NCI-H2081 treated with DMSO at 0.1 percent for 48 hours (cell line): ENCODE results near the gene HSPB6.

Experiments used
- DNase-seq: peaks from one replicate; lab custom pipeline; 2025; lab: John Stamatoyannopoulos, UW

Gene HSPB6

DNA sequence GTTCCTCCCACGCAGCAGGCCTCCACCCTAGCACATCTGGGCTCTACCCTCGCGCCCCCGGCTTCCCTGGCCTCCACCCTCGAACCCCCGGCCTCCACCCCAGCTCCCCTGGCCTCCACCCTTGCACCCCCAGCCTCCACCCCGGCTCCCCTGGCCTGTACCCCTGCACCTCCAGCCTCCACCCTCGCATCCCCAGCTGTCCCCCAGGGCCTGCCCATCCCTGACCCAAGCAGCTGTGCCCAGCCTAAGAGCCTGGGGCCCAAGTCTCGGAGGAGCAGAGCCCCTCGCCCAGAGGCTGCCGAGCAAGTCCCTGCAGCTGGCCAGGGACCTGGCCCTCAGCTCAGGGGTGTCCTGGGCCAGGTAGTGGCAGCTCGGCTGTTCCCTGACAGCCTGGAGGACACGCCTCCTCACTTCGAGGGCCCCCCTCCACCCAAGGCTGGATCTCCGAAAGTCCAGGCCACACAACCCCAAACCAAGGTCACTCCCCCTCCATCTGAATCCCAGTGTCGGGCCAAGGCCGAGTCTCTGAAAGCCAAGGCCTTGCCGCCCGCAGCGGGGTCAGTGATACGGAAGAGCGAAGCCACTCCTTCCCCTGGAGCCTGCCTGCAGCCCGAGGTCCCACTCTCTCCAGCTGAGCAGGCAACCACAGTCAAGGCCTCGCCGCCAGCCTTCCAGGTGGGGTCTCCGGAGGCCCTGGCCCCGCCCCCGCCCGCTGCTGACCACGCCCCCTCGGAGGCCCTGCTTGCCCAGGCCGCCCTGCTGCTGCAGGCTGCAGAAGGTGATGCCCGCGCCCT is 10.7 kb upstream of the HSPB6 start:
- no peak for DNase-seq

DNA sequence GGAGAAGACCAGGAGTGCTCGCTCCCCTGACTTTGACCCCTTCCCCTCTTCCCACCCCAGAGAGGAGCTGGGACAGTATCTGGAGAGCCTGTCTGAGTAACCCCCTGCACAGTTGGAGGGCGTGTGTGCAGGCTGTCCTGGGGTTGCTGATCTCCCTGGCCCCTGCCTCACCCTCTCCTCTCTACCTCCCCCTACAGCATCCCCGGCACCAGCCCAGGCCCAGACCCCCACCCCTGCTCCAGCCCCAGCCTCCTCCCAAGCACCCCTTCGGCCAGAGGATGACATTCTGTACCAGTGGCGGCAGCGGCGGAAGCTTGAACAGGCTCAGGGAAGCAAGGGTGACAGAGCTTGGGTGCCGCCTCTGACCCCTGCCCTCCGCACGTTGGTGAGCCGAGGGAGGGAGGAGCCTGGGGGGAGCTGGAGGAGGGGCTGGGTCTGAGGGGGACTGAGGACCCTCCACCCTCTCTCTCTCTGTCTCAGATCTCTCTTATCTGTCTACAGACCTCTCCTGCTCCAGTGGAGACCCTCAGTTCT is 9.8 kb upstream of the HSPB6 start:
- DNase-seq: no peak

DNA sequence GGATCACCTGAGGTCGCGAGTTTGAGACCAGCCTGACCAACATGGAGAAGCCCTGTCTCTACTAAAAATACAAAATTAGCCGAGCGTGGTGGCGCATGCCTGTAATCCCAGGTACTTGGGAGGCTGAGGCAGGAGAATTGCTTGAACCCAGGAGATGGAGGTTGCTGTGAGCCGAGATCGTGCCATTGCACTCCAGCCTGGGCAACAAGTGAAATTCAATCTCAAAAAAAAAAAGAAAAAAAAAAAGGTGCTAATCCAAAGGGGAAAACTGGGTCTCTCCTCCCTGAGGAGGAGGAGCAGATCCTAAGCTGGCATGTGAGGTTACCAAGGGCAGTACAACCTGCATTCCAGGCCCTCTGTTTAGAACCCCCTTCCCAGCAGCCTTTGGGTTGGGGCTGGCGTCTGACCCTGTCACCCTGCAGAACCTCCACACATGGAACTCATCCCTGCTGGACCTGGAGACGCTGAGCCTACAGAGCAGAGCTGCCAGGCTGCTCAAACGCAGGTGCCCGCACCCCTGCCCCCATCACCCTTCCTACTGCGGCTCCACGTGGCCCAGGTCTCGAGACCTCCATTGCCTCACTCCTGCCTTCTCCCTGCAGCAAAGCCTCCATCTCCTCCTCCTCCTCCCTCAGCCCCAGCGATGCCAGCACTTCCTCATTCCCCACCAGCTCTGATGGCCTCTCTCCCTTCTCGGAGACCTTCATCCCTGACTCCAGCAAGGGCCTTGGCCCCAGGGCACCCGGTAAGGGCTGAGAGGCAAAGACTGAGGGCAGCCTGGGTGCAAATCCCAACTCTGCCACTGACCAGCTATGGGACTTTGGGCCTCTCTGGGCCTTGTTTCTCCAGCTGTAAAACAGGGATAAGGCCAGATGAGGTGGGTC is 7.8 kb upstream of the HSPB6 start:
- DNase-seq: no peak

DNA sequence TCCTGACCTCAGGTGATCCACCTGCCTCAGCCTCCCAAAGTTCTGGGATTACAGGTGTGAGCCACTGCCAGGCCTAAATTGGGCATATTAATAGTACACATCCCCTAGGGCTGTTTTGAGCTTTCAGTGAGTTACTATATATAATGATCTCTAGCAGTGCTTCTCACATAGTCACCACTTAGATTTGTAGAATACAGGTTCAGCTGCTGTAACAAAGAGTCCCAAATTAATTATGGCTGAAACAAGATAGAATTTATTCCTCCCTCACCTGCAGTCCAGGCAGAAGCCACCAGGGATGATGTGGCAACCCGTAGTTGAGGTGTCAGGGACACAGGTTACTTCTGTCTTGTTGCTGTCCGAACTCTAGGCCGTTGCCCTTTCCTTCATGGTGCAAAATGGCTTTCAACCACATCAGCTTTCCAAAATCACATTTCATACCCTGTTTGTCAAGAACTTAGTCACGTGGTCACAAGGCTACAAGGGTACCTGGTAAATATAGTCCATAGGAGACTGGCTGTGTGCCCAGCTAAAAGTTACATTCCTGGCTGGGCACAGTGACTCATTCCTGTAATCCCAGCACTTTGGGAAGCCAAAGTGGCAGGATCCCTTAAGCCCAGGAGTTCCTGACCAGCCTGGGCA is 4.0 kb upstream of the HSPB6 start:
- no peak for DNase-seq

DNA sequence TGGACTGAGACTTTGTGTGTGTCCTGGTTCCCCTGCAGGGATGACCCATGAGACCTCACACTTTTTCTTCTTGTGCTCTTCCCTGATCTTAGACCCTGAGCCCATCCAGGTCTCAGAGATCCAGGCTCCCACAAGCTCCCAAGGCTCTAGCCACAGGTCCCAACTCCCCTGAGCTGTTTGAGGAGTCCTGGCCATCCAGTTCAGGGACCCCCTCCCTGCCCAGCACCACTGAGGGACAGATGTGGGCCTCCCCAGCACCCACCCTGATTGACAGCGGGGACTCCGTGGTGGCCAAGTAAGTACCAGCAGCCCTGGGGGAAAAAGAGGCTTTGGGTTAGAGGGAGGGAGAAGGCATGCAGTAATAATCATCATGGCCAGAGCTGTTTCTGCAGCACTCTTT is 2.9 kb upstream of the HSPB6 start:
- no peak for DNase-seq

DNA sequence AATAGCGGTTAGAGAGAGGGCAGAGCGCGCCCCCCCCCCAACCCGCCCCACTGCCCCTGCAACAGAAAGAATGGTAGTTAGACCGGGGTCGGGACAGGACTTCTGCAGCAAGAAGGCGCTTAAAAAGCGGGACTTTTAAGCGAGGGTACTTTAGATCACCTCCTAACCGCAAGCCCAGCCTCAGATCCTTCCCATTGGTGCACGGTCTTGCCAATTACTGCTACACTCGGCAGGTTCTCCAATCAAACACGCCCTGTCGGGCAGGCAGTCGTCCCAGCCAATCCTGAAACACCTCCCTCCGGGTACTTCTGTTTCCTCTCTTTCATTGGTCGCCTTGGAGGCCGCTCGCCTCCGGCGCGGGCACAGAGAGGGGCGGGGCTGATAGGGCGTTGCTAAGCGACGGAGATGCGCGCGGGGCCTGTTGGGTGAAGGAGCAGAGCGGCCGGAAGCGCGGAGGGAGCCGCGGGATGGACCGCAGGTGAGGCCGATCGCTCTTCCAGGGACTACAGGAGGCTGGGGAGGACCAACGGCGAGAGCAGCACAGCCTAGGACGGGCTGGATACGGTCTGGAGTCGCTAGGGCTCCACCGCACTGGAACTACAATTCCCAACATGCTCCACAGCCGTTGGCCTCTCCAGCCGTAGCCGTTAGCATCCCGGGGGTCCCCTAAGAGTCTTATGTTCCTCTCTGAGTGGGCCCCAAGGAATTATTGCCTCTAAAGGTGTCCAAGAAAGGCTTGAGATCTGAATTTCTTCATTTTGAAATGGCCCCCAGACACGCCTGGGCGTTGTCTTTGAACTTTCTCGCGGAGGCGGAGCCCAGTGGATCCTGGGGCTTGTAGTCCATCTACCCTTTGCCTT is 1.1 kb upstream of the HSPB6 start, which contains the start of gene PROSER3:
Gene PROSER3, plus strand, starts transcription at position 428 of the 860 bp plus-strand sequence. Its CDS starts 40 bp downstream, at position 468.
- DNase-seq: peak; percentile 99

DNA sequence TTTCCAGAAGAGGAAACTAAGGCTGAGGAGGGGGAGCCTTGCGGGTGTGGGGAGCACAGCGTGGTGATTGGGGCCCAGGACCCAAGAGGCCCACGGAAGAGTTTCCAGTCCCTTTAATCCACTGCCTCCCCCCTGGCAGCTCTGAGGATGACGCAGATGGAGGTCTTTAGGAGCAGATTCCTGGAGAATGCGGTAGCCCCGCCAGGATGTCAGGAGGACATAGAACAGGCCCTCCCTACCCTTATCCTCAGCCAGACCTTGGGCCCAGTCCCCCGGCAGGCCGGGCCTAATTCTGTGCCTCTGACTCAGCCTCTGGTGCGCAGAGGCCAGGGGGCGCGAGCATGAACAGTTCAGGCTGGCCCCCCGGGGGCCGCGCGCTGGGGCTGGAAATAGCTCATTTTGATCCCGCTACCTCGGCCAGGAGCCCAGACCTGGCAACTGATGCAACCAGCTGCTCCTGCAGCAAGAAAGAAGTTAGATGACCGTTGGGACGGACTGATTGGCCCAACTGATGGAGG is 461 bp upstream of the HSPB6 start:
- no peak for DNase-seq

DNA sequence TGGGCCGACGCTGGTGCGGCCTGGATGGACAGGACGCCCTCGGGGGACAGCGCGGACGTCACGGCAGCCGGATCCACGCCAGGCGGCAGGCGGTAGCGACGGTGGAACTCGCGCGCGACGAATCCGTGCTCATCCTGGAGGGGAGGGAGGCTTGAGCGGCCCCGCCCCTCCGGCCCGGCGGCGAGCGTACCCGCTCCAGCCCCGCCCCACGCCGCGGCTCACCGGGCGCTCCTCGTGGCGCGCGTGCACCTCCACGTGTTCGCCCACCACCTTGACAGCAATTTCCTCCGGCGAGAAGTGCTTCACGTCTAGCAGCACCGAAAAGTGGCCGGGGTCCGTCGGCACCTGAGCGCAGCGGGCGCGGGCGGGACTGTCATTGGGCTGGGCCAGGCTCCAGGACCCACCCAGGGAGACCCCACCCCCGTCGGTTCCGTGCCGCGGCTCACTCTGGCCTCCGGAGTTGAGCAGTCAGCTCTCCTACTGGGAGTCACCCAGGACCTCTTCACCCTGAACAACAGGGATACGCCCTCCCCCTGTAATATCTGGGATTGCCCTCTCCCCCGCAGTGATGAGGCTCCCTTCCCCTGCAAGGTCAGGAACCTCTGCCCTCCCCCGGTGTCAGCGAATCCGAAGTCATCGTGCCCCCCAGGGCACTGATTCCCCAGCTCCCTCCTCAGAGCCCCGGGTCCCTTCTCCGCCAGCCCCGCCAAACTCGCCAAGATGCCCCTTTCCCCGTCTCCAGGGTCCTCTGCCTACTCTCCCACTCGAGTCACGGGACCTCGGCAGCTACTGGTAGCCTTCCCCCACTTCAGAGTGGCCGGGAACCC is 1.1 kb downstream of the HSPB6 start:
- no peak for DNase-seq

DNA sequence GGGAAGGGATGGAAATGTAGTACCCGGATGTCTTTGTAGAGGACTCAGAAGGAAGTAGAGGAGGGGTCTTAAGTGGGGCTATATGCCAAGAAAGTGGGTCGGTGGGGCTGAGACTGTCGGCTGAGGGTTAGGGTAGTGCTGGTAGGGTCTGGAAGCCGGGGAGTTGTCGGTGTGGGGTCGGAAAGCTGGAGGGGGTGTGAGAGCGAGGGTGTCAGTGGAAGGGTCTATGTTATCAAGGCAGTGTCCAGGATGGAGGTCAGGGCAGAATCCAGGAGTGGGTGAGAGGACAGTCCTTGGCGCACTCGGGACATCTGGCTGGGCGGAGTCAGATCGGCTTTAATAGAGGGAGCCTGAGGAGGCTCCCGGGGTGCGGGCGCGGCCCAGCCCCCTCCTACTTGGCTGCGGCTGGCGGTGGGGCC is 1.7 kb downstream of the HSPB6 start:
- no peak for DNase-seq

DNA sequence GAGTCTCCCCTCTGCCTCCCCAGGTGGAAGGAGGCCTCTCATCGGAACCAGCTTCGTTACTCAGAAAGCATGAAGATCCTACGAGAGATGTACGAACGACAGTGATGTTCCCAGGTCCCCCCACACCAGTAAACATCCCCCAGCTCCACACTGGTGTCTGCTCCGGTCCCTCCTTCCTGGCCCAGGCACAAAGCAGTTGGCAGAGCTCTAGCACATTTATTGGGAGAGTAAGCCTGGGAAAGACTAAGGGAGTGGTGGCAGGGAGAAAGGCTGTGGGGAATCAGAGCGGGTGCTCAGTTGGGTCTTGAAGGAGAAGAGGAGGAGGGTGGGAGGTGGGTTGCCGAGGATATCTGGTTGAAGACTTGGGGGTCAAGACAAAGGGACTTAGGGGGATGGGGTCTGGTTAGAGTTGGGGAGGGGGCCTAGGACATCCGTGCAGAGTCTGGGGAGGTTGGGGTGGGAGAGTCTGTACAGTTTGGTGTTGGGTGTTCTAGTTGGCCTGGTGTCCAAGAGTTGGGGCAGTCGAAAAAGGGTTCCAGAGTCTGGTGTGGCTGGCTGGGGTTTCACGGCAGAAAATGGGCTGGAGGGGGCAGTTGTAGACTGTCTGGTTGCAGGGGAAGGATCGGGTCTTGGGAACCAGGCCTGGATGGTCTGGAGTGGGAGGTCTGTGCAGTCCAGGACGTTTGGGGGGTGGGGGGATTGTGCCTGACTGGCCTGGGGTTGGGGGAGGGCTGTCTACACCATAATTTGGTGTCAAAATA is 2.3 kb downstream of the HSPB6 start:
- no peak for DNase-seq

DNA sequence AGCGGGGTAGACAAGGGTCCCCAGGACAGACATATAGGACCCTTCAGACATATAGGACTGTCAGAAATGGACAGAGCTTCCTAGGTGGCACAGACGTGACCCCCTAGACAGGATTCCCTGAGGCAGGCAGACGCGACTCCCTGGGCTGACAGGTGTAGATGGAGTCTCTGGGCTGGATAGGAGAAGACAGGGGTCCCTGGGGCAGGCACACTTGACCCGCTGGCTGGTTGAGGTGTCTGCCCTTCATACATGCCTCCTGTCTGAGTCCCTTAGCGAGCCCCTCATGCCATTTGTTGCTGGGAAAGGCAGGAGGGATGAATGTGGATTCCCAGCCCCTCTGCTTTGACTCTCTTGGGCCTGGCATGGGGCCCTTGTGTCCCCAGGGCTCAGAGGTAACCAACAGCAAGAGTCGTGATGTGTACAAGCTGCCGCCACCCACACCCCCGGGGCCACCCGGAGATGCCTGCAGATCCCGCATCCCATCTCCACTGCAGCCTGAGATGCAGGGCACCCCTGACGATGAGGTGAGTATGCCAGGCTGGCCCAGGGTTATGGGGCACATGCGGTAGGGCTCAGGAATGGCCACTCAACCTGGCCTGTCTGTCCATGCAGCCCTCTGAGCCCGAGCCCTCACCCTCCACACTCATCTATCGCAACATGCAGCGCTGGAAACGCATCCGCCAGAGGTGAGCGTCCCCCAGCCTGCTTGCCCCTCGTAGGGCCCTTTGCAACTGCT is 3.0 kb downstream of the HSPB6 start:
- no peak for DNase-seq

DNA sequence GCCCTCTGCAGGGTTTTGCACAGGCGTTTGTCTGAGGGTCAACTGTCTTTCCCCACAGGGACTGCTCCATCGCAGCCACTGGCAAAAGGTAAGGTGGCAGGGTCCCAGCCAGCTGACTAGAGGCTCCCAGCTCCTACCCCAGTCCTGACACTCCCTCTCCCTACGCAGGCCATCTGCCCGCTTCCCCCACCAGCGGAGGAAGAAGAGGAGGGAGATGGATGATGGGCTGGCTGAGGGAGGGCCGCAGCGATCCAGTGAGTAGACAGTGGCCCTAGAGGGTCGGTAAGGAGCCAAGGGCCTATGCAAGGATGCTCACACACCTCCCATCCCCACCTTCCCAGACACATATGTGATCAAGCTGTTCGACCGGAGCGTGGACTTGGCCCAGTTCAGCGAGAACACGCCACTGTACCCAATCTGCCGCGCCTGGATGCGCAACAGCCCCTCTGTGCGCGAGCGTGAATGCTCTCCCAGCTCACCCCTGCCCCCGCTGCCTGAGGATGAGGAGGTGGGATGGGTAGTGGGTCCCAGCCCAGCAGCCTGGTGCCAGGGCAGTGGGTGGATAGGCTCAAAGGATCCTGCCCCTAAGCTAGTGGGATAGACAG is 4.0 kb downstream of the HSPB6 start:
- no peak for DNase-seq

DNA sequence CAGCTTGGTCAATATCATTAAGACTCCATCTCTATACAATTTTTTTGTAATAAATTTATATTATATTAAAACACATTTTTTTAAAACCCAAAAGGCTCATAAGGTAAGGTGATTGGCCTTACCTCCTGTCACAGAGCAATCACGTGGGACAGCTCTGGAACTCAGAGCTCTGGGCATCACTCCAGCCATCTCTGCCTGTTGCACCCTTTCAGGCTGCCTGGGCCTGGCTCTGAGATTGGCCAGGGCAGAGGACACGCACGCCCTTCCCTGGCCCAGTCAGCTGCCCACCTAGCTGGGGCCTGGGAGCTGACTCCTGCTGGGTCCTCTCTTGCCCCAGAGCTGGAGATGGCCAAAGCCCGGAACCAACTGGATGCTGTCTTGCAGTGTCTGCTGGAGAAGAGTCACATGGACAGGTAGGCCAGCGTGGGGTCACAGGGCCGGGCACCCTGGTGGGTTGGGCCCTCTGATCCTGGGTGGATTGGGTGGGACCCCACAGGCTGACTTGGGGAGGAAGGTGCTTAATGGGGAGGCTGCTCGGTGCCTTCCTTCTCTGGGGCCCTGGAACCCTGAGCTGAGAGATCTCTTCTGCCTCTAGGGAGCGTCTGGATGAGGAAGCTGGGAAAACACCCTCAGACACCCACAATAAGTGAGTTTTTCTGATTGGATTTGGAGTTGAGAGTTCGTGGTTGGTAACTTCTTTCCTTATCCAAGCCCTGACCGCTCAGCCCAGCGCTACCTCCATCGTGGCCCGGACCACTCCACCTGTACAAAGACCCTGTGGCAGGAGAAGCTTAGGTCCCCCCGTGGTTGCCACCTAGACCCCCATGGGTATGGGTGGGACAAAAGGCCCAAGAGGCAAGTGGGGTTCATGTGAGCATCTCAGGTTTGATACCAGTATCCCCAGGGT is 4.7 kb downstream of the HSPB6 start:
- no peak for DNase-seq

DNA sequence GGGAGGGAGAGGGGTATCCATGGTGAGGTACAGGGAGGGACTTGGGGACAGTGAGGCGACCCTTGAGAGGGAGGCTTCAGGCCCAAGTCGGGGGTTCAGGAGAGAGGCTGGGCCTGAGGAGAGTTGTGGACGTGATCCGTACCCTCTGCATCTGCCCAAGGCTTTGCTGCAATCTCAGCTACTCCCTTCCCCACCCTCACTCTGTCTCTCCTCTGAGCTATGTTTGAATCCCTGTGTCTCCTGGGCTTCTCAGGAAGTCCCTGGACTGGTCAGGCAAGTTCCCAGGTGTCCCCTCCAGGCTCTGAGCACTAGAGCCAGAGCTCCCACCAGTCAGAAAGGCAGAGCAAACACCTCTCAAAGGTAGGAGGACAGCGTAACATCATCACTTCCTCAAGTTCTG is 6.7 kb downstream of the HSPB6 start:
- no peak for DNase-seq

DNA sequence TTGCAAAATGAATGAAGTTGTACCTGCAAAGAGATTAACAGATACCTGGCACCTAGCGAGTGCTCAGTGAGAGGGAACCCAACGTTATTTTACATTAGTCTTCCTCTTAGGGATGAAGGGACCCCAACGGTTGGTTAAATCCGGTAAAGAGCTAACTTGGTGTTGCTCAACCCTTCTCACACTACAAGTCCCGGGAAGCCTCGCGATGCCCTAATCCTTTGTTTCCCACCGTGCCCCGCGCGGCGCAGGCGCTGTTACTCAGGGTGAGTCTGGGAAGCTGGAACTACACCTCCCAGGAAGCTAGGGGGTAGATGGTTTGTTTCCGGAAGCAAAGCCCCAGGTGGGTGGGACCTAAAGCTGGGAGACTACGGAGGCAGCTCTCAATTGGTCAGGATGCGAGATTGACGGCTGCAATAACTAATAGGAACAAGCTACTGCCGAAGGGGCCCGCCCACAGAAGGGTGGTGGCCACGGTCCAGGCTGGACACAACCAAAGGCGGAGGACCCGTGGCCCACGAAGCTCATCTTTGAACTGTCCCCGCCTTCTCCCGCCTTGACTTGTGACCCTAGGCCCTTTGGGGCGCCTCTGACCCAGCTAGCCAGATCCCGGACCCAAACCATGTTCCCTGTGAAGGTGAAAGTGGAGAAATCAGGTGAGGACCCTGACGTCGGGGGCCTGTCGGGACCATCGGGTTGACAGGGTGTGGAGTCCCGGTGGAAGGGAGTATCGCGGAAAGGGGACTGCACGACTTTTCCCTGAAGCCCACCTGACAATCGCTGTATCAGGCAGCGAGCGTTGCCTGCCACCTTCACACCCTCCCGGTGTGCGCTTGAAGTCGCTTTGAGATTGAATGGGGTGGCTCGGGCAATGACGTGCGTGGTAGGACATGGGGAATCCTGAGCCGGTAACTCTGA is 8.5 kb downstream of the HSPB6 start, which contains the start of gene LIN37:
Gene LIN37, plus strand, starts transcription at position 471 of the 915 bp plus-strand sequence. Its CDS starts 149 bp downstream, at position 620.
- DNase-seq: peak; percentile 93

DNA sequence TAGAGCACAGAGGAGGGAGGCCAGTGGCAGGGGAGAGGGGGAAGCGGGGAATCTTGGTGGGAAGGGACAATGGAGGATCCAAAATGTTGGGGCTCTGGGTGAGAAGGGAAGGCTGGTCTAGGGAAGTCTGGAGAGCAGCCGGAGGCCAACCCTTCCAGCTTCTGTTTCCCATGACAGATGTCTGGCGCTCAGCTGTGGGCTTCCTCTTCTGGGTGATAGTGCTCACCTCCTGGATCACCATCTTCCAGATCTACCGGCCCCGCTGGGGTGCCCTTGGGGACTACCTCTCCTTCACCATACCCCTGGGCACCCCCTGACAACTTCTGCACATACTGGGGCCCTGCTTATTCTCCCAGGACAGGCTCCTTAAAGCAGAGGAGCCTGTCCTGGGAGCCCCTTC is 10.3 kb downstream of the HSPB6 start:
- DNase-seq: no peak
